ENCODE data around the gene KANK4.

The KANK4 gene

GRCh38 chr1:62341089-62341488, 21.9 kb upstream of the KANK4 start:
- in situ Hi-C loops (cut with MboI; ENCODE audit: low sequenced_read_pairs, unreplicated experiment), result no loop called here
- no peak for DNase-seq (ENCODE audit: low spot score)
- TF ChIP-seq CTCF (IDR thresholded peaks at IDR 0.05; ENCODE audit: borderline replicate concordance, control extremely low read depth, extremely low read depth, insufficient read depth, missing control alignments), result no peak

- in situ Hi-C loops (cut with MboI; ENCODE audit: low sequenced_read_pairs, unreplicated experiment), result no loop called here
- TF ChIP-seq CTCF (IDR thresholded peaks at IDR 0.05; ENCODE audit: borderline replicate concordance, control extremely low read depth, extremely low read depth, insufficient read depth, missing control alignments), result no peak
- DNase-seq (ENCODE audit: low spot score), result no peak
Measured at GRCh38 chr1:62337706-62338631, 18.7 kb upstream of the KANK4 start.

- TF ChIP-seq CTCF (IDR thresholded peaks at IDR 0.05; ENCODE audit: borderline replicate concordance, control extremely low read depth, extremely low read depth, insufficient read depth, missing control alignments), result no peak
- no peak for DNase-seq (ENCODE audit: low spot score)
- in situ Hi-C loops (cut with MboI; ENCODE audit: low sequenced_read_pairs, unreplicated experiment), result no loop called here
Measured at GRCh38 chr1:62336995-62337705, 17.9 kb upstream of the KANK4 start.

GRCh38 chr1:62336638-62336994, 17.4 kb upstream of the KANK4 start:
- TF ChIP-seq CTCF (IDR thresholded peaks at IDR 0.05; ENCODE audit: borderline replicate concordance, control extremely low read depth, extremely low read depth, insufficient read depth, missing control alignments), result no peak
- in situ Hi-C loops (cut with MboI; ENCODE audit: low sequenced_read_pairs, unreplicated experiment), result no loop called here
- DNase-seq (ENCODE audit: low spot score), result no peak

- no peak for DNase-seq (ENCODE audit: low spot score)
- in situ Hi-C loops (cut with MboI; ENCODE audit: low sequenced_read_pairs, unreplicated experiment), result no loop called here
- no peak for TF ChIP-seq CTCF (IDR thresholded peaks at IDR 0.05; ENCODE audit: borderline replicate concordance, control extremely low read depth, extremely low read depth, insufficient read depth, missing control alignments)
Measured at GRCh38 chr1:62335656-62336055, 16.4 kb upstream of the KANK4 start.

GRCh38 chr1:62334434-62334985, 15.3 kb upstream of the KANK4 start:
- in situ Hi-C loops (cut with MboI; ENCODE audit: low sequenced_read_pairs, unreplicated experiment), result no loop called here
- DNase-seq (ENCODE audit: low spot score), result no peak
- no peak for TF ChIP-seq CTCF (IDR thresholded peaks at IDR 0.05; ENCODE audit: borderline replicate concordance, control extremely low read depth, extremely low read depth, insufficient read depth, missing control alignments)

Data from GM13976 (cell line).